HG03571 (cell line): ENCODE measurements around the gene LRFN4.

Source experiments
- ATAC-seq: cut with Tn5 transposase; IDR thresholded peaks from one replicate; pipeline ENCODE4 v1.9.1; 2021; ENCODE audit not compliant: unreplicated experiment

The LRFN4 gene

DNA sequence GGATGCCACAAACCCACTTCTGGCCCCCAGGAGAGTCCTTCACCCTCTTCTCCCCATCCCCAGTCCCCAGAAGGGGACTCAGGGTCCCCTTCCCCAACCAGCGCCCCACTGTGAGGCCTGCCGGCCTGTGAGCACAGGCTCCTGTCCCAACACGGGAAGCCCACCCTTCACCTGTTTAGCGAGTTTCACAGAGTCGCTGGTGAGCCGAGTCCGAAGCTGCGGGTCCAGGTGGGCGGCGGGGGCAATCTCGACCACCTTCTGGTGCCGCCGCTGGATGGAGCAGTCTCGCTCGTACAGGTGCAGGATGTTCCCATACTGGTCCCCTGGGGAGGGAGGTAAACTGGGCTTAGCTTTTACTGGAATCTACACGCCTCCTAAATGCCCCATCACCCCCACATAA lies 13.3 kb downstream of the LRFN4 start:
- no peak for ATAC-seq

DNA sequence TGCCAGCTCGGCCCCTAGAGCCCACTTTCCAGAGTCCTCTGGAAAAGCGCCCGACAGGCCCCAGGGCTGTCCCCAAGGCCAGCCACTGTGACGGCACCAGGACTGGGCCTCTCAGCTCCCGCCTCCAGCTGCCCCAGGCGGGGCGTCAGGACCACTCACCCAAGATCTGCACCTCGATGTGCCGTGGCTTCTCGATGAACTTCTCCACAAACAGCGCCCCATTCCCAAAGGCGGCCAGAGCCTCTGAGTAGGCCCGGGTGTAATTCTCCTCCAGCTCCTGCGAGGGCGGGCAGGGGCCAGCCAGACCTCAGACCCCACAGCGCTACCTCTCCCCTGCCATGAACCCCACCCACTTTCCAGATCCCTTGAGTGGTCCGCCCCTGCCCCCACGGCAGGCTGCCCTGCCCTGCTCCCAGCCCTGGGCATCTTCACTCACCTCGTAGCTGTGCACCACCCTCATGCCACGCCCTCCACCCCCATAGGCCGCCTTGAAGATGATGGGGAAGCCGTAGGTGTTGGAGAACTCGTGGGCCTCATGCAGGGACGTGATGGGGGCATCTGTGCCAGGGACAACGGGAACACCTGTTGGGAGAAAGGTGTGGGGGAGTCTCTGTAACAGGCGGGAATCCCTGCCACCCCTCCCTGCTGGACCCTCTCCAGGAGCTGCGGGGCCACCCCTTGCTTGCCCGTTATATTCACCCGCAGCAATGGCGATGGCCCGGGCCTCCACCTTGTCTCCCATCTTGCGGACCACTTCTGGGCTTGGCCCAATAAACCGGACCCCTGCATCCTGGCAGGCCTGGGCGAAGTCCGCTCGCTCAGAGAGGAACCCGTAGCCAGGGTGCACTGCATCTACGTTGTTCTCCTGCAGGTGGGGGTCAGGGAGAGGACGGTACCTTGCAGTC lies 14.0 kb downstream of the LRFN4 start:
- no peak for ATAC-seq

DNA sequence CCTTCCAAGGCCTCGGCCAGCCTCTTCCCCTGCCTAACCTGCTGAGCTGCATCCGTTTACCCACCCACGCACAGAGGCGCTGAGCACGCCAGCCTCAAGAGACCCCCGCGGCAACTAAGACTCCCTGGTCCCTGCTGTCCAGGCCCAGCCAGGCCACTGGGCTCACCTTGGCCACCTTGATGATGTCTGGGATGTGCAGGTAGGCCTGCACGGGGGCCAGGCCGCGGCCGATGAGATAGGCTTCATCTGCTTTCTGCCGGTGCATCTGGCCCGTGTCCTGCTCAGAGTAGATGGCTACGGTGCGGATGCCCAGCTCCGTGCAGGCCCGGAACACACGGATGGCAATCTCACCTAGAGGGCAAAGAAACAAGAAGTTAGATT lies 14.6 kb downstream of the LRFN4 start:
- ATAC-seq: no peak

DNA sequence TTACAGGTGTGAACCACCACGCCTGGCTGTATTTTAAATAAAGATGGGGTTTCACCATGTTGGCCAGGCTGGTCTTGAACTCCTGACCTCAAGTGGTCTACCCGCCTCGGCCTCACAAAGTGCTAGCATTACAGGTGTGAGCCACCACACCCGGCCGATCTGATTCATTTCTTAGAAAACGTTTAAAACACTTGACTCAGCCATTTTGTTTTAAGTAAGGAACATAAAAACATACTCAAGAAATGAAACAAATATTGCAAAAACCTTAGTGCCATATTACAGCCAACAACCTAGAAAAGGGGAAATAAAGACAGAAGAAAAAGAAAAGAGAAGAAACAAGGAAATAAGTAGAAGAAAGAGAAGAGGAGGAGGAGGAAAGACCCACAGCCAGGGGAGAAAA lies 17.4 kb downstream of the LRFN4 start:
- no peak for ATAC-seq

DNA sequence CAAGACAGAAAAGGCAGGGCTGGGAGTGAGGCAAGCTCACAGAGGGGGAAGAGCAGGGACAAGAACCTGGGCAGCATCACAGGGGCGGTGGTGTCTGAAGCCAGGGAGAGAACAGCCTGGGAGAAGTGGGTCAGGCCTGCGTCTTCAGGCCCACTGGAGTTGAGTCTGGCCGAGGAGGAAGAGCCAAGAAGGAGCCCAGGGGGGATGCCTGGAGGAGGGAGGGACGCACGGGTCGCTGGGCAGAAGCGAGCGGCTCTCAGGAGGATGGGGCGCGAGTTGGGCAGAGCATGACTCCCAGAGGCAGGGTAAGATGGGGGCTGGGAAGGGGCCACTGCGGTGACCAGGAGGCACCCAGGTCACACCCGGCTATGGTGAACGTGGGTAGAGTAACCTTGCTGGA lies 18.5 kb downstream of the LRFN4 start:
- ATAC-seq: no peak

DNA sequence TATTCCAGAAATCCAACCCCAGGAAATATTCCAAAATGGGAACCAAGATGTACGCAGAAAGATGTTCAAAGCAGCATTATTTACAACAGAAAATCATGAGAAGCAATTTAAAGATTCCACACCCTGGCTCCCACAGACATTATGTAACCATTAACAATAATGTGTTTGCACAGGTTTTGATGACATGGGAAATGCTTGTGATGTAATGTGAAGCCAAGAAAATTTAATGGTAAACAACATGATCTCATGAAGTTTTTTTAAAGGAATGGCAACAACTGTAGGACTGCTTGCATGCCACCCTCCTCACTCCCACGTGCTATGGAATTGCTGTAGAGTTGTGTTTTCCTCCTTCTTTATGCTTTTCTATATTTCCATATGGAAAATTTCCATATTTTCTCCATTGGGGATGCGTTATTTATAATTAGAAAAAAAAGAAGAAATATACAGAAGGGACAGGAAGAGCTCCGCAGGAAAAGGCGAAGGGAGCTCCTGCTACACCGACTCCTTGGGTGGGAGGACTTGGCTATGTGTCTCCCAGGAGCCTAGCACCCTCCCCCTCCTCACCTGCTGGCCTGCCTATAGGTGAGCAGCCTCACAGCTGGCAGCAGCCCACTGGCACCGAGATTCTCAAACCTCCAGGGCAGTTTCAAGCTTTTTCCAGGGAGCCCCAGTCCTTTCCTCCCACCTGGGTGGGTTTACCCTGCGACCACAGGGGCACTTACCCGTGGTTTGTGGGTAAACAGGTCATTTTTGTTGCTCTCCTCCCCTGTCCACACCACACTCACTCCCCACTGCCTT lies 20.9 kb downstream of the LRFN4 start:
- no peak for ATAC-seq

DNA sequence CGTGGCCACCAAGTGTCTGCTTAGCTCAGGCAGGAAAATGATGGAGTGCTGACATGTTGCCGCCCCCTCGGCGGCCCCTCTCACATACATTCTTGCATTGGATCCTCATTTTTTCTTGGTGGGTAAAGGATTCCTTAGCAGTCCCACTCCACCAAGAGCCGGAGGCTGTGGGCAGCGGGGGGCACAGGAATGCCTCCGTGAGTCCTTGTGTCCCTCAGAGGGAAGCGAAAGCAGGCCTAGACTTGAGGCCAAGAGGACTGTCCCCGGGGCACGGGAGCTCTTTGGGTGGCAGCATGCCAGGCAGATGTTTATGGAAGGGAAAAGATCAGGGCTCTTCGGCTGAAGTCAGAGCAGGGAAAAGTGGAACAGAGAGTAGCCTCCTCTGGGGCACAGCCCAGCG lies 21.6 kb downstream of the LRFN4 start:
- no peak for ATAC-seq

DNA sequence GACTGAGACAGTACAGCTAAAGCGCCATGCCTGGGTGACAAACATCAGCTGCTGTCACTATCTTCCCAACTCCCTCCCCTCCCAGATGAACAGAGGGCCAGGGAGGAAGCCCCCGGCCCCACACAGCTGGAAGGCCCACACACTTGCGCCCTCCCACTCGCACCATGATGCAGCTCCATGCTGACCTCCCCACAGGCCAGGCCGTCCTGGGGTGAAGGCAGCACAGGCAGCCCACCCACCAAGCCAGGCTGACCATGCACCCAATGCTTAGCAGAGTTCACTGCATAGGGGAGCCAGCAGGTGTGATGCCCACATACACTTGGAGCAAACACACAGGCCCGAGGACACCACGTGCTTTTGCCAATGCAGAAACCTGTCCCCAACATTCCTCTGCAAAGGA lies 22.1 kb downstream of the LRFN4 start:
- ATAC-seq: no peak

DNA sequence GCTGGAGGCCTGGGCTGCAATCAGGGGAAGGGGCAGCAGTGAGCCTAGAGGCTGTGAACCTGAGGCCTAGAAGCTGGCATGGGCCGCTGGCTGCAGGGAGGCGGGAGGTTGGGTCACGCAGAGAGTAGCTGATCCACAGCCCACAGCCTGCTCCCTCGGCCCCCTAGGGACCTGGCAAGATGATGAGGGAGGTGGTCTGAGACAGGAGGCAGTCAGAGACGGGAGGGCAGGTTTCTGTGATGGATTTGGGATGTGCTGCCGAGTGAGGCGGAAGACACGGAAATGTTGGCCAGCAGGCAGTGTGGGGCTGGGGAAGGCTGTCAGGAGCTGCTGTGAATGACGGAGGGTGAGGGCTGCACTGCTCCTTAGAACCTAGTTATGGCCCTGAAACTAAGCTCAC lies 22.7 kb downstream of the LRFN4 start:
- ATAC-seq: no peak

DNA sequence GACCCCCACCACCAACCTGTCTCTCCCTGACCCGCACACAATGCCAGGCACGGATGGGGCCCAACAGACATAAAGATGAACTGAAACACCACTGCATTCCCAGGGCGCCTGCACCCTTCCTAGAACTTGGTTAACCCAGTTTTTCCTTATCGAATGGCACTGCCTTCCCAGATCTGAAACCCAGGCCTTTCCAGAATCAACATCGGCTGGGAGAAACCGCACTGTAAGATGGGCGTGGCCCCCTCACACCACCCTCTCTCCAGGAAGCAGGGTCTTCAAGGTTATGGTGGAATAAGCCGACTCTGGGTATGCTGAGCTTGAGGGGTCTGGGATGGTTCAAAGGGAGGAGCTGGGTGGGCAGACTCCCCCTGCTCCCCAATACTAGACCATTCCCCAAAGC lies 23.1 kb downstream of the LRFN4 start:
- ATAC-seq: no peak

DNA sequence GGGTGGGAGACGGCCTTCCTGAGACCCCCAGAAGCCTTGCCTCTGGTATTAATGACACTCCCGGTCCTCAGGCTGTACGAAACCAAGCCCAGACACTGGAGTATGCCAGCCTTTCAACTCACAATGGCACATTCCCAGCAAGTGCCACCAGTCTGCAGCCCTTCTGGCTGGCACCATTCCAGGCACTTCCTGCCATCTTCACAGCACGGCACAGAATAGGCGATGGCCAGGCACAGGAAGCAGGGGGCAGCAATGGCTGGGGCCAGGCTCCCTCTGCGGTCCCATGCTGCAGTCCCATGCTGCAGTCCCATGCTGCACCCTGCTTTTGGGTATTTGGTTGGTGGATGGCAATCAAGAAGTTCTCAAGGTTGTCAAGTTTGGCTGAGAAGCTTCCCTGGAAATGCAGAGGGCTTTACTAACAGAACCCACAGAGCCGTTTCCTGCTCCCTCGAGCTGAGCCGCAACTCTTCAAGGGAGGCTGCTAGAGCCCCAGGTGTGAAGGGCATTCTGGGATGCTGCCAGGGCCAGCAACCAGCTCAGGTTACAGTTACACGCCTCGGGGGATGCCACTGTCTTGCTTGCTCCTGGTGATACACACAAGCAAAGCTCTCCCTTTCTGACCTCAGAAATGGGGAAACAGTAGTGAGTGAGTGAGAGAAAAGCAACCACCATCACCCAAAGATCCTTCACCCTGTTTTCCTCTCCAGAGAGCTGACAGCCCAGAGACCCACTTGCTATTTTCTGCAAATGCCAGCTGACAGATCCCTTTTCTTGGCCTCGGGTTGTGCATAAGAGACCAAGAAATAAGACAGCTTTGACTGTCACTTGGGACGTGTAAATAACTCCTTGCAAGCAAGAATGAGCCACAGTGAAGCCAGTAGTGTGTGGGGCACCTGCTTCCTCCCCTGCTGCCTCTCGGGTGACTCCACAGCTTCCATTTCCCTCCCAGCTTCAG lies 23.9 kb downstream of the LRFN4 start:
- no peak for ATAC-seq

DNA sequence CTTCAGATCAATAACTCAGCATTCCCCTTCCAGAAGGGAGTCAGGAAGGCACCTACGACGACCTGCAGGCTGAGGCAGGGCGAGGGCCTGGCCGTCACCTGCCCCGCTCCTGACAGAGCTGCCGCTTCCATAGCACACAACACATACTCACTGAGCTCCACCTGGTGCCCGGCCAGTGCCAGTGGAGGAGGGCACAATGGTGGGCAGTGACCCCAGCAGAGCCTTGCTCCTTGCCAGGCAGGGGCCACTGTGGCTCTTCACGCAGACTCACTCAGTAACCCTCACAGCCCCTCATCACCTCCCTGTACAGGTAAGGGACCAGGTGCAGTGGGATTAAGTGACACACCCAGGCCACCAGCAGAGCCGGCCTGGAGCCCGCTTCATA lies 24.6 kb downstream of the LRFN4 start:
- no peak for ATAC-seq

DNA sequence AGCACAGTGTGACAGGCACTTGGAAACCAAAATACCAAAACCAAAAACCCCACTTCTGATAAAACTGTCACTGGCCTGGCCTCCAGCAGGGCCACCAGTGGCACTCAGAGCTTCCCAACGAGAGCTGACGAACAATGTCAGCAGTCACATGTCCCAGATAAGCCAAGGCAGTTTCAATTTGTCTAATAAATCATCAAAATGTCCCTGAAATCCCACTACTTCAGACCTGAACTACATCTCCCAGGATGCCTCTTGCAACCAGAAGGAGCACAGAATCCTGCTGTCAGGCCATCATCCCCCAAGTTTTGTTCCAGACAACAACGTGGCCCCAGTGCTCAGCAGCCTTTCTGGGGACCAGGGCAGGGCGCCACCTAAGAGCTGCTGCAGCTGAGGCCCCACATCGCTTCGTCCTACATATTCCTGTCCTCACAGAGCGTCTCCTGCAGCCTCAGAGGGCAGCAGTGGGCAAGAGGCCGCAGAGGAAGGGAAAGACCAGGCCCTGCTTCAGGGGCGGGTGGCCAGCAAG lies 25.1 kb downstream of the LRFN4 start:
- no peak for ATAC-seq

DNA sequence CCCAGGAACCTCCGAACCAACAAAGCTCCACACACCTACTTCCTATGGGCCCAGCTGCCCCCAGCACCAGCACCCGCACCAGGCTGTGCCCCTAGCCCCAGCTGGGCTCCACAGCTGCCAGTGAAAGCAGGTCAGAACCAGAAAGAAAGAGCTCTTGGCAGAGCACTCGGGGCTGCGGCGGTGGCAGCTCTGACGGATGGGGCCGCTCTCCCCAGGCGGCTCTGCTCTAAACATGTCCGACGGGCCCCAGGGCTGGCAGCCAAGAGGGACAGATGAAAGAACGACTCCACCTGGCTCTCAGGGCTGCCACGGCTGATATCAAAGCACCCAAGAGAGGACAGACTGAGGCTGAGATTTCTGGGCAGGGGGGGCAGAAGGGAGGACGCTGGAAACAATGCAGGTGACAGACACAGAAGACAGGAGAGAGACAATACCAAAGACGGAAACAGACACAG lies 25.7 kb downstream of the LRFN4 start:
- ATAC-seq: no peak

DNA sequence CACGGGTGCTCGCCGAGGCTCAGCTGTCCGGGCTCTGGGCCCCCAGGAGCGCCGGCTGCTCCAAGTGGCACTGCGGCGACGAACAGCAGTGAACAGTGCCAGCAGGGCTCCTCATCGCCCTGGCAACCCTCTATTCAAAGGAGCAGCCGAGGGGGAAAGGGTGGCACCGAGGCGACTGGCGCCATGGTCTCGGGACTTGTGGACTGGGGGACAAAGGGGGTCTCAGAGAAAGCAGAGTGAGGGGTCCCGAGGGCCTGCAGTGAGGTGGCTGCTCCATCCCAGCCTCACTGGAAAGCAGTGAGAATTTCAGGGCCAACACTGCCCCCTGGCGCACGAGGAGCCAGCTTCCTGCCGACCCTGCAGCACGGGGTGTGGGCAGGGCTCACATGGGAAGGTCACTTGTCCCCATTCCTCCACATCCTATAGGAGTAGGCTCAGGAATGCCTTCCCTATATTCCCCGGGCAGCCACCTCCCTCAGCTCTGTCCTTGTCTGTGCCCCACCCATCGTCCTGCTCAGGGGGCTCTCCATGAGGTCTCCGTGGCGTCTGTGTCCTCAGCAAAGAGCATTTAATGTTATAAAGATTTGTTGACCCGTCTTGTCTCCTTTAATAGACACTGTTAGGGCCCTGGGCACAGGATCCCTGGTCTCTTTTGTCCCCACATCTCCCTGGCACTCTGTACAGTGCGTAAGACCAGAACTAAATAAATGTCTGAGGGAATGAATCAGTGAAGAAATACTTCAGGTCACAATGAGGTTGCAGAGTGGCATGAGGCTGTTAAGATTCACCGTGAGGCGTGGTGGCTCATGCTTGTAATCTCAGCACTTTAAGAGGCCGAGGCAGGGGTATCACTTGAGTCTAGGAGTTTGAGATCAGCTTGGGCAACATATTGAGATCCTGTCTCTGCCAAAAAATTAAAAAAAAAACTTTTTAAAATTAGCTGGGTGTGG lies 26.4 kb downstream of the LRFN4 start:
- no peak for ATAC-seq

DNA sequence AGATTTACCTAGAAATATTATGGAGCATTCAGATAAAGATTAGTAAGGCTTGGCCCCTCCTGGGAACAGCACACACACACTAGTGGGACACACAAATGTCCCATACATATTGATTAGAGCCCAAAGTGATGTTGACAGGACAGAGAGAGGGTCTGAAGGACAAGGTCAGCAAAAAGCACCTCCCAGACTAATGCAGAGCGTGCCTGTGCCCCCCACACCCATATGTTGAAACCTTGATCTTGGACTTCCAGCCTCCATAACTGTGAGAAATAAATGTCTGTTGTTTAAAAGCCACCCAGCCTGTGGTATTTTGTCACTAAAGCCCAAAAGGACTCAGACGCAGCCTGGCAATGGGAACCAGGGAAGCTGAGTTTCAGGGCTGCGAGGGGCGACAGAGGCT lies 27.6 kb downstream of the LRFN4 start:
- ATAC-seq: no peak

DNA sequence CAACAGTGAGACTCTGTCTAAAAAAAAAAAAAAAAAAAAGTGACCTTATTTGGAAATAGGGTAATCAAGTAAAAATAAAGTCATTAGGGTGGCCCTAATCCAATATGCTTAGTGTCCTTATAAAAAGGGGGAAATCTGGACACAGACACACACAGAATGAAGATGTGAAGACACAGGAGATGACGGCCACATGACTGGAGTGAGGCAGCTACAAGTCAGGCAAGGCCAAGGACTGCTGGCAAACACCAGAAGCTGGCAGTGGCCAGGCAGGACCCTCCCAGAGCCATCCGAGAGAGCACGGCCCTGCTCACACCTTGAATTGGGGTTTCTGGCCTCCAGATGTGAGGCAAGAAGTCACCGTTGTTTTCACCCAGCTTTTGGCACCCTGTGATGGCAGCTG lies 28.6 kb downstream of the LRFN4 start:
- ATAC-seq: no peak

DNA sequence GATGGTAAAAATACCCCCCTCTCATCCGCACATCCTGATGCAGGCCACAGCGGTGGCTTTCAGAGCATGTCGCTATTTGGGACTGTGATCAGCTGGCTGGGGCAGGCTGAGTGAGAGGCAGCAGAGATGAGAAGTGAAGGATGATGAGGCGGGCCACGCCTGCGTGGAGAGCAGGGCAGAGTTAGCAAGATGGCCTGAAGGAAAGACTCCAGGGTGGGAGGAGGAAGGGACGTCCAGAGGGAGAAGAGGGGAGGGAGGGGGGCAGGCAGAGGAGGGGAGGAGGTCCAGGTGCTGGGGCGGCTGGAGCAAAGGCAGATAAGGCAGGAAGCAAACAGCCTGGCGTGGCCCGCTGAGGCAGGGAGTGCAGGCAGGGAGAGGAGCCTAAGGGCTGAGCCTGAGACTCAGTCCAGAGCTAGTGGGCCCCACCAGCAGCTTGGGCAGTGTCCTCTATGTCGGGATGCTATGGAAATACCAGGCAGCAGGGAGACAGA lies 29.1 kb downstream of the LRFN4 start:
- ATAC-seq: no peak

DNA sequence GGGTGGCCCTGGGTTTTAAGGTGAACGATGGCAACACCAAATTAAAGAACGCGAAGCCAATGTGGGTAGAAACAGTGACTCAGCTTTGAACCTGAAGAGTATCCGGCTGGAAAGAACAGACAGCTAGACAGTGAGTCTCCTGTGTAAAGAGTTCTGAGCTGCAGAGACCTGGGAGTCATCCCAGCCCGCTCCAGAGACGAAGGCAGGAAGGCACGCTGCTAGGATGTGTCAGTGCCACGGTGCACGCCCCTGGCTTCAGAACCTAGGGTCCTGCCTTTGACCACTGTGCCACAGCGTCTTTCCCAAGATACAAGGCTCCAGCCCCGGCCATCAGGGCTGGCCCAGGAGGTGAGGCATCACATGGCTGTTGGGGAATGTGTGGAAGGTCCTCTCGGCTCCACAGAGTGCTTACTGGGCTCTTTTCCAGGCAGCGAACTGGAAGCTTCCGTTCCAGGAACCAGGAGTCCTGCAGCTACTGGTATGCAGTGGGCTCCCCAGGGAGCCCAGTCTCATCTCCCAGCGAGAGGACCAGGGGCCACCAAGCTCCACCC lies 29.9 kb downstream of the LRFN4 start:
- no peak for ATAC-seq
